Activated CD8-positive, alpha-beta T cell treated with anti-CD3 and anti-CD28 coated beads for 36 hours (primary cell): Measurements from ENCODE around the gene AP5Z1. TPM values are rescaled to one million over a fixed set of nuclear protein-coding genes. Genes with fewer than 3 reads are reported as not detected.

Experiments used
- ATAC-seq: fragments of 200-7000 bp; cut with Tn5 transposase; one replicate; pipeline ENCODE4 v1.10.0; 2021; ENCODE audit warnings: mild to moderate bottlenecking, moderate library complexity
- CTCF ChIA-PET: fragments of 350-600 bp; sonication (Branson Sonifier 250); formaldehyde crosslinking; loops from one replicate; lab custom pipeline; 2021; ENCODE audit warnings: antibody characterized with exemption; lab: Charles Lee
- POLR2A ChIA-PET: fragments of 350-600 bp; sonication (Branson Sonifier 250); formaldehyde crosslinking; loops from one replicate; lab custom pipeline; 2021; ENCODE audit warnings: antibody characterized with exemption; lab: Charles Lee
- DNase-seq: peaks from one replicate; pipeline ENCODE4 v3.0.0-alpha.2; 2020
- H3K27ac Mint-ChIP-seq: one replicate; pipeline ENCODE4 v1.8.0; 2021; ENCODE audit warnings: mild to moderate bottlenecking, mixed read lengths
- H3K27me3 Mint-ChIP-seq: one replicate; pipeline ENCODE4 v1.8.0; 2021; ENCODE audit warnings: mixed read lengths
- H3K36me3 Mint-ChIP-seq: one replicate; pipeline ENCODE4 v1.8.0; 2021; ENCODE audit warnings: low read depth, mixed read lengths
- H3K4me1 Mint-ChIP-seq: one replicate; pipeline ENCODE4 v1.8.0; 2021; ENCODE audit warnings: low read depth, mixed read lengths
- H3K4me3 Mint-ChIP-seq: one replicate; pipeline ENCODE4 v1.8.0; 2021; ENCODE audit warnings: mild to moderate bottlenecking, moderate library complexity, mixed read lengths
- H3K9me3 Mint-ChIP-seq: one replicate; pipeline ENCODE4 v1.8.0; 2021; ENCODE audit warnings: mixed read lengths
- CTCF ChIP-seq: fragments of 200-600 bp; IDR thresholded peaks from one replicate; pipeline ENCODE4 v1.8.0; 2022; ENCODE audit warnings: antibody characterized with exemption, mild to moderate bottlenecking
- intact Hi-C: fragments of 100-400 bp; cut with micrococcal nuclease; formaldehyde crosslinking; loops from one replicate; pipeline ENCODE4 v1.10.0; 2022
- total RNA-seq, 2 experiments: library from RNA; stranded (reverse); gene quantifications; one replicate each; pipeline ENCODE4 v1.2.3, GENCODE V29; 2021

The AP5Z1 gene
- total RNA-seq, 2 experiments from 2014 or later = 21.2 to 21.3 TPM

GRCh38 chr7:4787541-4787940 lies 12.1 kb downstream of the AP5Z1 start:
- POLR2A ChIA-PET = interaction anchor here (2.0 kb wide), 1 partner anchor 12 kb away, joined by 7 read pairs; the partner anchor contains the start of gene AP5Z1
- H3K27me3 Mint-ChIP-seq = no peaks in the 10 kb centered on the region
- H3K27ac Mint-ChIP-seq = no peak overlapping the region
- no peak for TF ChIP-seq CTCF
- H3K36me3 Mint-ChIP-seq = peaks cover 13% of the 10 kb centered on the region
- ATAC-seq (no peak), DNase-seq (no peak)
- CTCF ChIA-PET = no interaction called here
- H3K9me3 Mint-ChIP-seq = no peaks in the 10 kb centered on the region
- H3K4me1 Mint-ChIP-seq = no peaks in the 10 kb centered on the region
- no peak overlapping the region for H3K4me3 Mint-ChIP-seq
- intact Hi-C loops = no loop called here

- DNase-seq (no peak), ATAC-seq (no peak)
- no peak for TF ChIP-seq CTCF
- H3K27ac Mint-ChIP-seq = no peak overlapping the region
- CTCF ChIA-PET = no interaction called here
- intact Hi-C loops = no loop called here
- no peaks in the 10 kb centered on the region for H3K27me3 Mint-ChIP-seq
- POLR2A ChIA-PET = interaction anchor here (2.0 kb wide), 1 partner anchor 13 kb away, joined by 7 read pairs; the partner anchor contains the start of gene AP5Z1
- no peaks in the 10 kb centered on the region for H3K4me1 Mint-ChIP-seq
- H3K36me3 Mint-ChIP-seq = peaks cover 13% of the 10 kb centered on the region
- no peaks in the 10 kb centered on the region for H3K9me3 Mint-ChIP-seq
- H3K4me3 Mint-ChIP-seq = no peak overlapping the region
Measured at GRCh38 chr7:4787947-4788626, 12.7 kb downstream of the AP5Z1 start.

GRCh38 chr7:4788627-4789189 lies 13.3 kb downstream of the AP5Z1 start:
- no peak overlapping the region for H3K27ac Mint-ChIP-seq
- CTCF ChIA-PET = no interaction called here
- POLR2A ChIA-PET = interaction anchor here (2.0 kb wide), 1 partner anchor 13 kb away, joined by 7 read pairs; the partner anchor contains the start of gene AP5Z1
- no peaks in the 10 kb centered on the region for H3K4me1 Mint-ChIP-seq
- no peaks in the 10 kb centered on the region for H3K9me3 Mint-ChIP-seq
- no peak for ATAC-seq
- TF ChIP-seq CTCF = no peak
- H3K27me3 Mint-ChIP-seq = no peaks in the 10 kb centered on the region
- H3K4me3 Mint-ChIP-seq = no peak overlapping the region
- intact Hi-C loops = no loop called here
- peaks cover 13% of the 10 kb centered on the region for H3K36me3 Mint-ChIP-seq
- DNase-seq = no peak

- H3K36me3 Mint-ChIP-seq = peaks cover 19% of the 10 kb centered on the region
- TF ChIP-seq CTCF = no peak
- H3K9me3 Mint-ChIP-seq = no peaks in the 10 kb centered on the region
- H3K4me1 Mint-ChIP-seq = no peaks in the 10 kb centered on the region
- intact Hi-C loops = loop anchor here (10.0 kb wide), 1 partner anchor 95 kb away; the partner anchor contains the start of gene RADIL
- ATAC-seq = no peak
- no peaks in the 10 kb centered on the region for H3K27me3 Mint-ChIP-seq
- H3K27ac Mint-ChIP-seq = no peak overlapping the region
- ChIA-PET CTCF (no interaction called here), POLR2A (interaction anchor here (2.0 kb wide), 1 partner anchor 14 kb away, joined by 7 read pairs; the partner anchor contains the start of gene AP5Z1)
- H3K4me3 Mint-ChIP-seq = no peak overlapping the region
- DNase-seq = no peak
Measured at GRCh38 chr7:4789194-4790077, 14.0 kb downstream of the AP5Z1 start.
